A549 treated with ZK216348 at 1 μM for 4 hours (cell line): ENCODE measurements around the gene BTBD17. TPM values are rescaled to one million over a fixed set of nuclear protein-coding genes. Genes with fewer than 3 reads are reported as not detected.

ENCODE experiments used
- total RNA-seq: library from RNA; stranded (reverse); fragments of 200-300 nt; extraction: Qiagen RNA extraction; gene quantifications from 5 replicates; pipeline ENCODE4 v1.2.3, GENCODE V29; 2022; ENCODE audit warnings: low read depth

The BTBD17 gene, protein sequence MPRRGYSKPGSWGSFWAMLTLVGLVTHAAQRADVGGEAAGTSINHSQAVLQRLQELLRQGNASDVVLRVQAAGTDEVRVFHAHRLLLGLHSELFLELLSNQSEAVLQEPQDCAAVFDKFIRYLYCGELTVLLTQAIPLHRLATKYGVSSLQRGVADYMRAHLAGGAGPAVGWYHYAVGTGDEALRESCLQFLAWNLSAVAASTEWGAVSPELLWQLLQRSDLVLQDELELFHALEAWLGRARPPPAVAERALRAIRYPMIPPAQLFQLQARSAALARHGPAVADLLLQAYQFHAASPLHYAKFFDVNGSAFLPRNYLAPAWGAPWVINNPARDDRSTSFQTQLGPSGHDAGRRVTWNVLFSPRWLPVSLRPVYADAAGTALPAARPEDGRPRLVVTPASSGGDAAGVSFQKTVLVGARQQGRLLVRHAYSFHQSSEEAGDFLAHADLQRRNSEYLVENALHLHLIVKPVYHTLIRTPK
- total RNA-seq = not detected in 5 replicates

DNA sequence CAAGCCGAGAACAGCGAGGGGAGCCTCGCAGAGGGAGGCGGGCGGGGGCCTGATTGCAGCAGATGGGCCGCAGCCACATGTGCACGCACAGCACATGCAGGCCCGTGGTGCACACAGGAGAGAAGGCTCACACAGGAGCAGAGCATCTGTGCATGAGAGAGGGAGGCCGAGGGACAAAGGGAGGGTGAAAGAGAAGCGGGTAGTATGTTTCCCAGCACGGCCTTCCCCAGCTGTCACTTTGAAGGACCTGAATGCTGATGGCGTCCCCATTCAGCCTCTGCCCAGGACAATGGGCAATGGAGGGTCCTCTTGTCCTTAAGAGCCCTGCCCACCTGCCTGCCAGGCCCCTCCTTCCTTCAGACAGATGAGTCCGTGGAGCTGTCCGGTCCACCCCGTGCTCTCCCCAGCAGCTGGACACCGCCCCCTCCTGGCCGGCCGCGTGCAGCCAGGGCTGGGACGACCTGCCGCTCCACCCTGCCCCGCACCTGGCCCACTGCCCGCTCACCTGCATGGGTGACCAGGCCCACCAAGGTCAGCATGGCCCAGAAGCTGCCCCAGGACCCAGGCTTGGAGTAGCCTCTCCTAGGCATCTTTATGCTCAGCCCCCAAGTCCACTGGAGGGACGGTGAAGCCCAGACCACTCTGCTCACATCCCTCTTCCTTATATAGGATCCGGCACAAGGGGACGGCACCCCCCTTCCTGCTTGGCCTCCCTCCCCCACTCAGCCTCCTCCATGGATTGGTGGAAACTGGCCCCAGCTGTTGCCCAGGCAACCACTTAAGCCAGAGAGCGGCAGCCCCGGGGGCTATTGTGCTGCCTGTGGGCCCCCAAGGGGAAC, at the start of gene BTBD17:
TSS of gene BTBD17 (minus strand) at position 639 of the 839 bp plus-strand sequence. CDS start at position 590, 49 bp downstream.

DNA sequence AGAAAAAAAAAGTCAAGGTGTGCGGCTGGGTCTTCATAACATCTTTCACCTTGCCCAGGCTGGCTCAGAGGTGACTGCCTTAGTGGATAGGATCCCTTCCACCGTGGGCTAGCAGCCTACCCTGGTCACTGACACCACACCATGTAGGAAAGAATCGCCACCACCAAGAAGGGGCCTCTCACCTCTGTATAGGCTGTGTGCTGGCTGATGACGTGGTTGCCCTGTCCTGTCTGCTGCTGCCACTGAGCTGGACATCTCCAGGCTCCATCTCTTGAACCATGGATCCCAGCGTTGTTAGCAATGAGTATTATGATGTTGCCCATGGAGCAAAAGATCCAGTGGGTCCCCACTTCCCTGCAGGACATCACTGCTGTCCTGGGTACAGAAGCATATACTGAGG, 5.5 kb upstream of the BTBD17 start, which contains the start of gene GPR142:
TSS of gene GPR142 (plus strand) at position 301 of the 400 bp plus-strand sequence. CDS start 2,035 bp downstream, outside the sequence.

GRCh38 chr17:74325743-74326379, 35.8 kb downstream of the BTBD17 start, which contains the start of gene KIF19:
KIF19 (plus strand) TSS chr17:74326226; CDS start chr17:74326350, 124 bp downstream.

Other genes with a start within 250 kb of the BTBD17 start
- 2,416 to 3,988 TPM (median 2,703 TPM) in 5 replicates for gene RPL38, start 158.2 kb downstream of the BTBD17 start, total RNA-seq
- gene TTYH2, start 148.3 kb downstream of the BTBD17 start, total RNA-seq = 2.0 to 3.7 TPM (median 2.0 TPM) in 5 replicates
- gene DNAI2, start 87.6 kb downstream of the BTBD17 start, total RNA-seq = not detected in 5 replicates
- gene KIF19, start 35.6 kb downstream of the BTBD17 start, total RNA-seq = not detected in 5 replicates
- not detected in 5 replicates for gene GPR142, start 5.6 kb upstream of the BTBD17 start, total RNA-seq
- gene GPRC5C, start 70.2 kb upstream of the BTBD17 start, total RNA-seq = 34.9 to 72.6 TPM (median 67.0 TPM) in 5 replicates
- gene CD300A, start 104.8 kb upstream of the BTBD17 start, total RNA-seq = not detected in 5 replicates
- 0.11 TPM in 1 of 5 replicates, not detected in the others for gene CD300LB, start 169.6 kb upstream of the BTBD17 start, total RNA-seq
- 0.13 to 0.38 TPM (median 0.23 TPM) in 4 of 5 replicates, not detected in the other for gene CD300C, start 184.2 kb upstream of the BTBD17 start, total RNA-seq
- 0.67 to 1.1 TPM (median 0.93 TPM) in 3 of 5 replicates, not detected in the others for gene CD300H, start 205.6 kb upstream of the BTBD17 start, total RNA-seq
- gene CD300LD, start 230.4 kb upstream of the BTBD17 start, total RNA-seq = not detected in 5 replicates